Mesendoderm (in vitro differentiated cells): Measurements from ENCODE around the gene KHK.

ENCODE experiments used
- DNase-seq: peaks from one replicate; pipeline ENCODE4 v3.0.0; 2013
- H2AK5ac ChIP-seq: 2 replicates; pipeline ENCODE4 v1.6.1; 2013; ENCODE audit warnings: low read length, inconsistent platforms
- H2BK120ac ChIP-seq: 2 replicates; pipeline ENCODE4 v1.6.1; 2013; ENCODE audit warnings: low read depth, mild to moderate bottlenecking, low read length, moderate library complexity, mixed read lengths
- H2BK15ac ChIP-seq: replicated peaks from 2 replicates; pipeline ENCODE4 v1.6.1; 2013; ENCODE audit warnings: low read depth, mild to moderate bottlenecking, moderate library complexity
- H2BK5ac ChIP-seq: 2 replicates; pipeline ENCODE4 v1.6.1; 2013; ENCODE audit warnings: low read length, inconsistent platforms
- H3K18ac ChIP-seq: 2 replicates; pipeline ENCODE4 v1.6.1; 2013; ENCODE audit warnings: mild to moderate bottlenecking, low read length, mixed read lengths
- H3K23ac ChIP-seq: one replicate; pipeline ENCODE4 v1.6.1; 2013; ENCODE audit warnings: low read length
- H3K27ac ChIP-seq: 2 replicates; pipeline ENCODE4 v1.5.1; 2013; ENCODE audit warnings: low read depth, mild to moderate bottlenecking, inconsistent platforms, low read length, moderate library complexity
- H3K27me3 ChIP-seq: 2 replicates; pipeline ENCODE4 v1.6.1; 2013; ENCODE audit warnings: low read length, control low read depth, mild to moderate bottlenecking, inconsistent platforms; ENCODE audit not compliant: insufficient read depth, poor library complexity
- H3K36me3 ChIP-seq: 2 replicates; pipeline ENCODE4 v1.6.1; 2013; ENCODE audit warnings: low read length, inconsistent platforms; ENCODE audit not compliant: control insufficient read depth, insufficient read depth
- H3K4ac ChIP-seq: one replicate; pipeline ENCODE4 v1.6.1; 2013; ENCODE audit warnings: low read depth, mild to moderate bottlenecking, low read length, moderate library complexity
- H3K4me1 ChIP-seq: 2 replicates; pipeline ENCODE4 v1.6.1; 2013; ENCODE audit warnings: low read depth, low read length, inconsistent platforms; ENCODE audit not compliant: control insufficient read depth
- H3K4me2 ChIP-seq: 2 replicates; pipeline ENCODE4 v1.6.1; 2013; ENCODE audit warnings: low read length
- H3K4me3 ChIP-seq: 2 replicates; pipeline ENCODE4 v1.5.1; 2013; ENCODE audit warnings: mild to moderate bottlenecking, low read length
- H3K56ac ChIP-seq: one replicate; pipeline ENCODE4 v1.6.1; 2013; ENCODE audit warnings: low read length
- H3K79me1 ChIP-seq: 2 replicates; pipeline ENCODE4 v1.6.1; 2013; ENCODE audit warnings: low read length, inconsistent platforms
- H3K79me2 ChIP-seq: 2 replicates; pipeline ENCODE4 v1.6.1; 2013; ENCODE audit warnings: mild to moderate bottlenecking, low read length; ENCODE audit not compliant: control insufficient read depth, insufficient read depth
- H3K9ac ChIP-seq: 2 replicates; pipeline ENCODE4 v1.6.1; 2013; ENCODE audit warnings: low read length, inconsistent platforms
- H4K5ac ChIP-seq: one replicate; pipeline ENCODE4 v1.6.1; 2013; ENCODE audit warnings: low read length
- H4K8ac ChIP-seq: one replicate; pipeline ENCODE4 v1.6.1; 2013; ENCODE audit warnings: low read depth, mild to moderate bottlenecking, control low read depth, low read length, moderate library complexity
- WGBS: extraction: QIAGEN DNeasy Blood & Tissue Kit; methylation state at CpG from one replicate; pipeline ENCODE4 v1.1.7; 2013; ENCODE audit warnings: low lambda C conversion rate, missing lambda C conversion rate; ENCODE audit not compliant: insufficient coverage; ENCODE audit errors: extremely low coverage; 5-methylcytosine and 5-hydroxymethylcytosine counted together

The KHK gene

GRCh38 chr2:27121906-27122305 lies 35.3 kb downstream of the KHK start:
- H3K56ac ChIP-seq = no peak overlapping the region
- no peak overlapping the region for H3K23ac ChIP-seq
- H3K27ac ChIP-seq = no peak overlapping the region
- no peak overlapping the region for H2AK5ac ChIP-seq
- peaks cover 18% of the 10 kb centered on the region for H3K27me3 ChIP-seq
- H3K36me3 ChIP-seq = no peaks in the 10 kb centered on the region
- H4K5ac ChIP-seq = no peak overlapping the region
- no CpG with 5 or more reads among the region's 2 CpGs for WGBS
- no peak overlapping the region for H3K4me2 ChIP-seq
- DNase-seq = no peak
- no peak overlapping the region for H4K8ac ChIP-seq
- H2BK120ac ChIP-seq = no peak overlapping the region
- no peak overlapping the region for H3K18ac ChIP-seq
- no peak overlapping the region for H2BK5ac ChIP-seq
- H3K4ac ChIP-seq = no peak overlapping the region
- no peaks in the 10 kb centered on the region for H3K79me1 ChIP-seq
- H2BK15ac ChIP-seq = no peak overlapping the region
- H3K9ac ChIP-seq = no peak overlapping the region
- peaks cover 2% of the 10 kb centered on the region for H3K4me1 ChIP-seq
- no peak overlapping the region for H3K4me3 ChIP-seq
- no peaks in the 10 kb centered on the region for H3K79me2 ChIP-seq

- Histone ChIP-seq H3K27me3 (peaks cover 18% of the 10 kb centered on the region), H3K4me3 (no peak overlapping the region)
- no CpG with 5 or more reads among the region's 7 CpGs for WGBS
Measured at GRCh38 chr2:27122791-27123190, 36.2 kb downstream of the KHK start.

GRCh38 chr2:27123302-27124150 lies 37.0 kb downstream of the KHK start, which contains the start of gene ABHD1:
Gene ABHD1, plus strand, starts transcription at chr2:27123815. Its CDS starts 134 bp downstream, at chr2:27123949.
- Histone ChIP-seq H3K27ac (no peak within 1 kb of the TSS), H2BK5ac (no peak within 1 kb of the TSS), H3K9ac (peak within 1 kb of the TSS; percentile 42), H3K79me2 (no peaks in the 10 kb centered on the region), H3K56ac (peak within 1 kb of the TSS; percentile 65), H4K5ac (no peak within 1 kb of the TSS), H3K36me3 (no peaks in the 10 kb centered on the region), H3K79me1 (no peaks in the 10 kb centered on the region), H3K18ac (no peak within 1 kb of the TSS), H3K27me3 (peaks cover 10% of the 10 kb centered on the region), H3K4me3 (peak within 1 kb of the TSS; percentile 27), H3K4me1 (peaks cover 2% of the 10 kb centered on the region), H3K23ac (peak within 1 kb of the TSS; percentile 74), H3K4ac (no peak within 1 kb of the TSS), H2BK120ac (no peak within 1 kb of the TSS), H4K8ac (no peak within 1 kb of the TSS), H2BK15ac (no peak within 1 kb of the TSS), H2AK5ac (no peak within 1 kb of the TSS), H3K4me2 (peak within 1 kb of the TSS; percentile 64)
- no CpG with 5 or more reads among the region's 47 CpGs for WGBS
- no peak for DNase-seq

More at GRCh38 chr2:27122791-27123190, 36.2 kb downstream of the KHK start:
- Histone ChIP-seq H2BK15ac (no peak overlapping the region), H3K18ac (no peak overlapping the region), H3K9ac (no peak overlapping the region), H3K79me1 (no peaks in the 10 kb centered on the region), H3K23ac (peak overlapping the region; percentile 74), H2BK5ac (no peak overlapping the region), H4K8ac (no peak overlapping the region), H3K4ac (no peak overlapping the region), H4K5ac (no peak overlapping the region), H3K36me3 (no peaks in the 10 kb centered on the region), H3K79me2 (no peaks in the 10 kb centered on the region), H2BK120ac (no peak overlapping the region), H3K4me2 (no peak overlapping the region), H3K27ac (no peak overlapping the region), H2AK5ac (no peak overlapping the region), H3K4me1 (peaks cover 2% of the 10 kb centered on the region), H3K56ac (no peak overlapping the region)
- no peak for DNase-seq

- WGBS = no CpG with 5 or more reads among the region's 3 CpGs
Measured at GRCh38 chr2:27125104-27125503, 38.5 kb downstream of the KHK start.

GRCh38 chr2:27126252-27126710 lies 39.7 kb downstream of the KHK start:
- no peak for DNase-seq
- H3K18ac ChIP-seq = no peak overlapping the region
- H2BK5ac ChIP-seq = no peak overlapping the region
- H3K4ac ChIP-seq = no peak overlapping the region
- no peak overlapping the region for H3K9ac ChIP-seq
- H3K4me2 ChIP-seq = no peak overlapping the region
- no peaks in the 10 kb centered on the region for H3K79me1 ChIP-seq
- H4K5ac ChIP-seq = no peak overlapping the region
- H3K27me3 ChIP-seq = peaks cover 8% of the 10 kb centered on the region
- no peak overlapping the region for H3K4me3 ChIP-seq
- no peak overlapping the region for H2BK15ac ChIP-seq
- no peak overlapping the region for H2BK120ac ChIP-seq
- no peak overlapping the region for H3K56ac ChIP-seq
- no peak overlapping the region for H2AK5ac ChIP-seq
- no CpG with 5 or more reads among the region's 5 CpGs for WGBS
- no peak overlapping the region for H3K27ac ChIP-seq
- no peaks in the 10 kb centered on the region for H3K36me3 ChIP-seq
- H3K79me2 ChIP-seq = no peaks in the 10 kb centered on the region
- H3K23ac ChIP-seq = no peak overlapping the region
- no peak overlapping the region for H4K8ac ChIP-seq
- no peaks in the 10 kb centered on the region for H3K4me1 ChIP-seq

More at GRCh38 chr2:27125104-27125503, 38.5 kb downstream of the KHK start:
- H3K9ac ChIP-seq = no peak overlapping the region
- H3K23ac ChIP-seq = no peak overlapping the region
- no peak overlapping the region for H3K56ac ChIP-seq
- H3K18ac ChIP-seq = no peak overlapping the region
- H2BK120ac ChIP-seq = no peak overlapping the region
- no peak overlapping the region for H4K8ac ChIP-seq
- H2BK15ac ChIP-seq = no peak overlapping the region
- H3K27me3 ChIP-seq = peaks cover 8% of the 10 kb centered on the region
- no peaks in the 10 kb centered on the region for H3K79me2 ChIP-seq
- H3K79me1 ChIP-seq = no peaks in the 10 kb centered on the region
- no peak overlapping the region for H3K4ac ChIP-seq
- no peak overlapping the region for H3K4me3 ChIP-seq
- H3K4me1 ChIP-seq = no peaks in the 10 kb centered on the region
- H2AK5ac ChIP-seq = no peak overlapping the region
- no peak for DNase-seq
- no peak overlapping the region for H2BK5ac ChIP-seq
- H4K5ac ChIP-seq = no peak overlapping the region
- no peak overlapping the region for H3K4me2 ChIP-seq
- H3K27ac ChIP-seq = no peak overlapping the region
- H3K36me3 ChIP-seq = no peaks in the 10 kb centered on the region
